Measurements from ENCODE around the gene GAD1.
A peak's percentile ranks its signal among the peaks of the same experiment; 100 is the strongest.

Gene GAD1

DNA sequence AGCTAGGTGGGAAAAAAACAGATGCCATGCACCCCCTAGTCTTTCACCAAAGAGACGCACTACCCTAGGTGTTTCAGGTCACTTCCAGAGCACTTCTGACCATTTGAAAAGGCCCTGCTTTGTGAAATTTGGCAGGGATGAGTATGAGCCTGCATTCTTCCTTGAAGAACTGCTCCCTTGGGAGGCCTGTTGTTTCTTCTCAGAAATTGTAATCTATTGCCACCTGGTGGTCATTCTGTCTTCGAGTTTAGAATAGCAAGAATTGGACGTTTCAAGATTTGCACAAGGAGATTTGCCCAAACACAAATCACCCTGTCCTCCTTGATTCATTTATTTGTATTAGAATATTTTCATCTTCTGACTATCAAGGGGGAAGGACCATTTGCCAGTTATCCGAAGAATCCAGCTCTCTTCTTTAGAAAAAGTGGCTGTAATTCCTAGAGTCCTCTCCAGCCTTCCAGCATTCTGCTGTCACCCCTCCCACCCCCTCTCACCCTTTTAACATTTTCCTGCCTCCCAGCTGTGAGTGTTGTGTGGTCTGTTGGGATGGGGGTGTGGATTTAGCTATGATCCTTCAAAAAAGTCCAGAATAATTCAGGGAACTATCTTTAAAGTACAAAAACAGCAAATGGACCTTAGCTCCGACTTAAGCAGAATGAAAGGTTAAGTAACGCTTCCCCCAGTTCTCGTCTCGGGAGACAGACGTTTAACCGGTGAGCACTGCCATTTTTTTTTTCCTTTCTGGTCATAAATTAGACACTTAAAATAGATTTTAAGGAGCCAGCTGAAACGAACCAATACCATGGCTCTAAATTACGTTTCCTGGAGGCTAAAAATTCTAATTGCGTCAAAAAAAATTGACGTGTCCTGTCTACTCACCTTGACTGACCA lies 3.7 kb upstream of the GAD1 start:
- peak; percentile 67 for DNase-seq (ENCODE audit: low spot score)
- TF ChIP-seq, protein P1, sequence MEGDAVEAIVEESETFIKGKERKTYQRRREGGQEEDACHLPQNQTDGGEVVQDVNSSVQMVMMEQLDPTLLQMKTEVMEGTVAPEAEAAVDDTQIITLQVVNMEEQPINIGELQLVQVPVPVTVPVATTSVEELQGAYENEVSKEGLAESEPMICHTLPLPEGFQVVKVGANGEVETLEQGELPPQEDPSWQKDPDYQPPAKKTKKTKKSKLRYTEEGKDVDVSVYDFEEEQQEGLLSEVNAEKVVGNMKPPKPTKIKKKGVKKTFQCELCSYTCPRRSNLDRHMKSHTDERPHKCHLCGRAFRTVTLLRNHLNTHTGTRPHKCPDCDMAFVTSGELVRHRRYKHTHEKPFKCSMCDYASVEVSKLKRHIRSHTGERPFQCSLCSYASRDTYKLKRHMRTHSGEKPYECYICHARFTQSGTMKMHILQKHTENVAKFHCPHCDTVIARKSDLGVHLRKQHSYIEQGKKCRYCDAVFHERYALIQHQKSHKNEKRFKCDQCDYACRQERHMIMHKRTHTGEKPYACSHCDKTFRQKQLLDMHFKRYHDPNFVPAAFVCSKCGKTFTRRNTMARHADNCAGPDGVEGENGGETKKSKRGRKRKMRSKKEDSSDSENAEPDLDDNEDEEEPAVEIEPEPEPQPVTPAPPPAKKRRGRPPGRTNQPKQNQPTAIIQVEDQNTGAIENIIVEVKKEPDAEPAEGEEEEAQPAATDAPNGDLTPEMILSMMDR (IDR thresholded peaks at IDR 0.05; ENCODE audit: borderline replicate concordance, control extremely low read depth, extremely low read depth, insufficient read depth, missing control alignments), result peak; percentile 54
- in situ Hi-C loops (cut with MboI; ENCODE audit: low sequenced_read_pairs, unreplicated experiment), result loop anchor here (10.0 to 25.0 kb wide), 5 partner anchors 98 to 1274 kb away; partner anchors contain the start of genes DLX1 and SP5

GRCh38 chr2:170813611-170814532 lies 2.8 kb upstream of the GAD1 start:
- TF ChIP-seq, protein P1 (IDR thresholded peaks at IDR 0.05; ENCODE audit: borderline replicate concordance, control extremely low read depth, extremely low read depth, insufficient read depth, missing control alignments), result no peak
- in situ Hi-C loops (cut with MboI; ENCODE audit: low sequenced_read_pairs, unreplicated experiment), result loop anchor here (10.0 to 25.0 kb wide), 5 partner anchors 99 to 1273 kb away; partner anchors contain the start of genes DLX1 and SP5
- DNase-seq (ENCODE audit: low spot score), result no peak

DNA sequence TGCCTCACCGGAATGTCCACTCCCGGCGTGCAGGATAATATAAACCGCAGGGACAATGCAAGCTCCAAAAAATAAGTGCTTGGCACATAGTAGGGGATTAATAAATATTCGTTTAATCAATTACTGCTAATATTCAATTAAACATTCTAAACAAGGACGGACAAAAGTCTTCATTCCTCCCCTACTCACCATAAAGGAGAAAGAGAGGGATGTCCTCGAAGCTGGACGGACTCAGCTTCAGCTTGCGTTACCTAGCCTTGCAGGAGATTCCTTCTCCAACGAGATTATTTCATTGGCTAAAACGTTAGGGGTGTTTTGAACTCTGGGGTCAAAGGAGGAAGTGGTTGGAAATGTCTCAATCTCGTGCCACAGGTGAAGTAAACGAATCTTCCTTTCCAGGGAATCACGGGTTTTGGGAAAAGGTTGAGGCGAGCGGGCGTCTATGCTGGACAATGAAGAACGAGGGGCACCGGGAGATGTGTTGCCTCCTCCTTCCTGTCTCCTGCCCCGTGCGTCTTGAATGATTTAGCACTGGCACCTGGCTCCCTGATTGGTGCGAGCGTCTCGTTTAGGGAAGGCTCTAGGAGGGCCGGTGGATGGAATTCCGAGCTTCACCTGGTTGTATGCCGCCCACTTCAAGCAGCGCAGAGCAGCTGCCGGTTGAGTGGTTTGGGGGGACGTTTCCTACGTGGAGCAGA lies 2.0 kb upstream of the GAD1 start:
- TF ChIP-seq, protein P1 (IDR thresholded peaks at IDR 0.05; ENCODE audit: borderline replicate concordance, control extremely low read depth, extremely low read depth, insufficient read depth, missing control alignments), result no peak
- in situ Hi-C loops (cut with MboI; ENCODE audit: low sequenced_read_pairs, unreplicated experiment), result loop anchor here (10.0 to 25.0 kb wide), 5 partner anchors 100 to 1273 kb away; partner anchors contain the start of genes DLX1 and SP5
- no peak for DNase-seq (ENCODE audit: low spot score)

DNA sequence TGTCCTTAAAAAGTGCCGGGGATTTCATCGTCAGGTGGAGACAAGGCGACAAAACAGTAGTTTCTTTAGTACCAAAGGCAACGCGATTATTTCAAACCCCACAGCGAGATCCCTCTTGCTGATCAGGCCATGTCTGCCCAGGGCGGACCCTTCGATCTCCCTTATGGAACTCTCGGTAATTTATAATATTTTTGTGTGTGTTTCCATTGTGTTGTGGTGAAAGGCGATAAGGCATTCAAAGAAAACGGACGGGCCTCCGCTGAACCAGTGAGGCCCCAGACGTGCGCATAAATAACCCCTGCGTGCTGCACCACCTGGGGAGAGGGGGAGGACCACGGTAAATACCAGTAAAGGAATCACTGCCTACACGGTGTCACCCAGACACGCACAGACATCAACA lies 1.4 kb upstream of the GAD1 start:
- no peak for DNase-seq (ENCODE audit: low spot score)
- in situ Hi-C loops (cut with MboI; ENCODE audit: low sequenced_read_pairs, unreplicated experiment), result loop anchor here (10.0 to 25.0 kb wide), 5 partner anchors 101 to 1272 kb away; partner anchors contain the start of genes DLX1 and SP5
- TF ChIP-seq, protein P1 (IDR thresholded peaks at IDR 0.05; ENCODE audit: borderline replicate concordance, control extremely low read depth, extremely low read depth, insufficient read depth, missing control alignments), result no peak

DNA sequence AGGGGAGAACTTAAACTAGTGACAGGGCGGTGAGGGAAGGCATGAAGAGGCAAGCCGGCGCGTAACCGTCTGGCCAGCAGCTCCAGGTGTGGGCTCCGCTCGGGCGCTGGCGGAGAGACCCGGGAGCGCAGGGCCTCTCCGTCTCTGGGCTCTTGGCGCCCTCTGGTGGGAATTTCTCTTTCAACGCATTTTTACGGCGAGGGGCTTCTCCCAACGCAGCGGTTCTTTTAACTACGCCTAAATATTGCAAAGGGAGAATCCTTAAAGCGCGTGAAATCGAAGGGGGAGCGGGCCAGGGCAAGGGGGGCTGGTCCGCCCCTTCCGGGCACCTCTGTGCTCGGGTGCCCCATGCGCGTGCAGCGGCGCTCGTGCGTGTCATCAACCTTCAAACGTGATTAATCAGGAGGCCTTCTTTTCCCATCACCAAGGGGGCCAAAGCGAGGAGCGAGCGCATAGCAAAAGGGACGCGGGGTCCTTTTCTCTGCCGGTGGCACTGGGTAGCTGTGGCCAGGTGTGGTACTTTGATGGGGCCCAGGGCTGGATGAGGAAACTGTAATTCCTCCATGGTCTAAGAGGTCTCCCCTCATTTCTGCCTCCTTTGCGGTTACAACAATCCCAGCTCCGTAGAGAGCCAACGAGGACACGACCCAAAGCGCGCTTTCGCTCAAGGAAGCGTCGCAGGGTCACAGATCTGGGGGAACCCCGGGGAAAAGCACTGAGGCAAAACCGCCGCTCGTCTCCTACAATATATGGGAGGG lies 762 bp upstream of the GAD1 start:
- peak; percentile 85 for DNase-seq (ENCODE audit: low spot score)
- TF ChIP-seq, protein P1 (IDR thresholded peaks at IDR 0.05; ENCODE audit: borderline replicate concordance, control extremely low read depth, extremely low read depth, insufficient read depth, missing control alignments), result peak; percentile 63
- in situ Hi-C loops (cut with MboI; ENCODE audit: low sequenced_read_pairs, unreplicated experiment), result loop anchor here (10.0 to 25.0 kb wide), 5 partner anchors 101 to 1271 kb away; partner anchors contain the start of genes DLX1 and SP5
